Mesenchymal stem cell (in vitro differentiated cells and primary cell): ENCODE results near the gene ASXL2.

Experiments used
- DNase-seq: peaks from one replicate; pipeline ENCODE4 v3.0.0-alpha.2; 2013
- H2AFZ ChIP-seq: one replicate; pipeline ENCODE4 v1.6.1; 2013; ENCODE audit warnings: low read depth, mild to moderate bottlenecking, control low read depth, inconsistent platforms, low read length, moderate library complexity
- H2AK5ac ChIP-seq: 2 replicates; pipeline ENCODE4 v1.6.1; 2013; ENCODE audit warnings: low read length, moderate library complexity, mild to moderate bottlenecking, inconsistent platforms; ENCODE audit not compliant: severe bottlenecking
- H2BK120ac ChIP-seq: one replicate; pipeline ENCODE4 v1.6.1; 2013; ENCODE audit warnings: low read depth, mild to moderate bottlenecking, inconsistent platforms, low read length, moderate library complexity
- H2BK12ac ChIP-seq, 2 experiments: one replicate each; pipeline ENCODE4 v1.6.1; 2013; ENCODE audit warnings: inconsistent platforms in 2 of 2, low read length in 2 of 2, mild to moderate bottlenecking in 2 of 2, moderate library complexity in 2 of 2, control low read depth in 1 of 2
- H2BK15ac ChIP-seq: one replicate; pipeline ENCODE4 v1.6.1; 2013; ENCODE audit warnings: mild to moderate bottlenecking, low read depth, inconsistent platforms; ENCODE audit not compliant: poor library complexity, severe bottlenecking
- H2BK5ac ChIP-seq: 2 replicates; pipeline ENCODE4 v1.6.1; 2013; ENCODE audit warnings: low read depth, mild to moderate bottlenecking, low read length, control low read depth, inconsistent platforms; ENCODE audit not compliant: poor library complexity, severe bottlenecking
- H3K14ac ChIP-seq, 2 experiments: one replicate each; pipeline ENCODE4 v1.6.1; 2013; ENCODE audit warnings: inconsistent platforms in 2 of 2, low read length in 2 of 2, control low read depth in 1 of 2, mild to moderate bottlenecking in 1 of 2, moderate library complexity in 1 of 2
- H3K18ac ChIP-seq, 2 experiments: one replicate each; pipeline ENCODE4 v1.6.1; 2013; ENCODE audit warnings: inconsistent platforms in 2 of 2, low read length in 2 of 2, control low read depth in 1 of 2, low read depth in 1 of 2, mild to moderate bottlenecking in 1 of 2
- H3K23ac ChIP-seq, 2 experiments: one replicate each; pipeline ENCODE4 v1.6.1; 2013; ENCODE audit warnings: inconsistent platforms in 2 of 2, low read length in 2 of 2, mild to moderate bottlenecking in 2 of 2, moderate library complexity in 2 of 2, control low read depth in 1 of 2
- H3K27ac ChIP-seq: 2 replicates; pipeline ENCODE4 v1.5.1; 2013; ENCODE audit warnings: mild to moderate bottlenecking, moderate library complexity, low read length, control low read depth, inconsistent platforms; ENCODE audit not compliant: poor library complexity, severe bottlenecking
- H3K27me3 ChIP-seq, 2 experiments: 2 replicates each; pipeline versions ENCODE4 v1.6.1 to v1.7.0; 2013; ENCODE audit warnings: low read length in 2 of 2, mild to moderate bottlenecking in 2 of 2, moderate library complexity in 2 of 2, control low read depth in 1 of 2, inconsistent platforms in 1 of 2; ENCODE audit not compliant: control insufficient read depth in 1 of 2, insufficient read depth in 1 of 2
- H3K36me3 ChIP-seq, 2 experiments: 2 replicates each; pipeline versions ENCODE4 v1.6.1 to v1.7.0; 2013; ENCODE audit warnings: low read length in 2 of 2, control low read depth in 1 of 2, inconsistent platforms in 1 of 2, low read depth in 1 of 2, mild to moderate bottlenecking in 1 of 2; ENCODE audit not compliant: insufficient read depth in 2 of 2, control insufficient read depth in 1 of 2
- H3K4ac ChIP-seq, 2 experiments: one replicate each; pipeline ENCODE4 v1.6.1; 2013; ENCODE audit warnings: inconsistent platforms in 2 of 2, low read length in 2 of 2, mild to moderate bottlenecking in 2 of 2, moderate library complexity in 2 of 2, control low read depth in 1 of 2, low read depth in 1 of 2
- H3K4me1 ChIP-seq: 2 replicates; pipeline ENCODE4 v1.6.1; 2013; ENCODE audit warnings: low read depth, low read length, control low read depth; ENCODE audit not compliant: control insufficient read depth, insufficient read depth
- H3K4me2 ChIP-seq: 2 replicates; pipeline ENCODE4 v1.6.1; 2013; ENCODE audit warnings: low read length, mild to moderate bottlenecking, inconsistent platforms; ENCODE audit not compliant: poor library complexity, severe bottlenecking
- H3K4me3 ChIP-seq, 2 experiments: 2 replicates each; pipeline versions ENCODE4 v1.5.1 to v1.7.0; 2013; ENCODE audit warnings: low read length in 2 of 2, mild to moderate bottlenecking in 2 of 2, control low read depth in 1 of 2, low read depth in 1 of 2; ENCODE audit not compliant: insufficient read depth in 1 of 2
- H3K79me1 ChIP-seq: replicated peaks from 2 replicates; pipeline ENCODE4 v1.6.1; 2013; ENCODE audit warnings: mild to moderate bottlenecking, control low read depth, low read length, inconsistent platforms; ENCODE audit not compliant: poor library complexity, severe bottlenecking
- H3K9ac ChIP-seq: 2 replicates; pipeline ENCODE4 v1.7.0; 2013; ENCODE audit warnings: mild to moderate bottlenecking, low read length, moderate library complexity
- H3K9me3 ChIP-seq: 2 replicates; pipeline ENCODE4 v1.7.0; 2013; ENCODE audit warnings: mild to moderate bottlenecking, low read length; ENCODE audit not compliant: control insufficient read depth
- H4K8ac ChIP-seq: one replicate; pipeline ENCODE4 v1.6.1; 2013; ENCODE audit warnings: inconsistent platforms, mild to moderate bottlenecking, low read length, moderate library complexity
- H4K91ac ChIP-seq: one replicate; pipeline ENCODE4 v1.6.1; 2013; ENCODE audit warnings: mild to moderate bottlenecking, low read length, inconsistent platforms
- whole genome bisulfite sequencing: methylation state at CpG from one replicate; pipeline ENCODE4 v1.1.7; 2013; ENCODE audit warnings: mixed read lengths; 5-methylcytosine and 5-hydroxymethylcytosine counted together

The ASXL2 gene

DNA sequence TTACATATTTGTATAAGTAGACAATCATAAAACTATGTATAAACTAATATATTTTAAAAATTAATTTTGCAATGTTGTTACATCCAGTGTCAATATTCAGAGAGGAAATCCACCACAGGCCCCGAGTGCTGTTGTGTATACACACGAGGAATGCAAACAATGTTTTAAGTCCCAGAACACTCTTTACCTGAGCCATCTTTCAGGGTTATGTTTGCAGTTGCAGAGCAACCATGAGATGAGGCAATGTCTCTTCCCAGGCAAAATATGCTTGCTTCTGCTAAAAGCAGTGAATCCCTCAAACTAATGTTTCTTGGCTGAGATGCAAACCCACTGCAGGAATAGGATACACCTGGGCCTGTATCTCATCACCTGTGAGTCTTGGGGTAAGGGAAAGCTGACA is 91.3 kb downstream of the ASXL2 start:
- Histone ChIP-seq H2BK5ac (no peak overlapping the region), H2BK120ac (no peak overlapping the region), H3K4me2 (no peak overlapping the region), H3K23ac (no peak overlapping the region), H3K27me3 (no peaks in the 10 kb centered on the region), H3K27ac (no peak overlapping the region), H2BK15ac (no peak overlapping the region), H3K9ac (no peak overlapping the region), H3K36me3 (peaks cover 13 to 35% of the 10 kb centered on the region in 2 experiments), H3K18ac (no peak overlapping the region), H3K4ac (no peak overlapping the region), H4K8ac (no peak overlapping the region), H3K14ac (no peak overlapping the region), H4K91ac (no peak overlapping the region), H2AFZ (no peak overlapping the region), H2BK12ac (no peak overlapping the region), H2AK5ac (no peak overlapping the region), H3K4me3 (no peak overlapping the region), H3K9me3 (no peaks in the 10 kb centered on the region), H3K79me1 (peaks cover 18% of the 10 kb centered on the region), H3K4me1 (no peaks in the 10 kb centered on the region)
- WGBS = 77% methylated on average over 2 of the region's 2 CpGs
- no peak for DNase-seq

DNA sequence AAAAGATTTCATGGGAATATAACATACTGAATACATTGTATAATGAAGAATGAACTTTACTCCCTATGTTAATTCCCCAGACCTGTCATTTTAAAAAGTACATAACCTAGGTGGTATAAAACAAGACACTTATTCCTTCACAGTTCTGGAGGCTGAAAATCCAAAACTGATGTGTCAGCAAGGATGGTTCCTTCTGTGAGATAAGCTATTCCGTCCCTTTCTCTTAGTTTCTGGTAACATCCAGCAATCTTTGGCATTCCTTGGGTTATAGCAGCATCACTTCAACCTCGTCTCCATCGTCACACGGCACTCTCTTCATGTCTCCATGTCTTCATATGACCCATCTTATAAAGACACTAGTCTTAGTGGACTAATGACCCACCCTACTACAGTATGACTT is 93.9 kb downstream of the ASXL2 start:
- Histone ChIP-seq H3K4me1 (no peaks in the 10 kb centered on the region), H4K91ac (no peak overlapping the region), H2BK12ac (no peak overlapping the region), H3K36me3 (peaks cover 16 to 42% of the 10 kb centered on the region in 2 experiments), H2BK120ac (no peak overlapping the region), H3K27ac (no peak overlapping the region), H3K4ac (no peak overlapping the region), H4K8ac (no peak overlapping the region), H3K4me2 (no peak overlapping the region), H3K14ac (no peak overlapping the region), H3K9ac (no peak overlapping the region), H2AK5ac (no peak overlapping the region), H3K18ac (no peak overlapping the region), H2BK15ac (no peak overlapping the region), H2BK5ac (no peak overlapping the region), H3K23ac (no peak overlapping the region), H2AFZ (no peak overlapping the region), H3K9me3 (no peaks in the 10 kb centered on the region), H3K4me3 (no peak overlapping the region), H3K79me1 (peaks cover 12% of the 10 kb centered on the region), H3K27me3 (no peaks in the 10 kb centered on the region)
- WGBS = 97% methylated on average over 4 of the region's 4 CpGs
- no peak for DNase-seq

DNA sequence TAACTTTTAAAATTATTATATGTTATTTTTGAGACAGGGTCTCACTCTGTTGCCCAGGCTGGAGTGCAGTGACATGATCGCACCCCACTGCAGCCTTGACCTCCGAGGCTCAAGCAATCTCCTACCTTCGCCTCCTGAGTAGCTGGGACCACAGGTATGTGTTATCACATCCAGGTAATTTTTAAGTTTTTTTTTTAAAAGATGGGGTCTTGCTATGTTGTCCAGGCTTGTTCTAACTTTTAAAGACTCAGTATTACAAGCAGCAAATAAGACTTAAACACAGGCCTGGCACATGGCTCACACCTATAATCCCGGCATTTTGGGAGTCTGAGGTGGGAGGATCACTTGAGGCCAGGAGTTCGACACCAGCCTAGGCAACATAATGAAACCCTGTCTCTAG is 101.2 kb downstream of the ASXL2 start:
- no peak overlapping the region for H3K4ac ChIP-seq
- no peak overlapping the region for H3K4me3 ChIP-seq
- H3K18ac ChIP-seq = no peak overlapping the region
- peaks cover 3 to 15% of the 10 kb centered on the region in 2 experiments for H3K36me3 ChIP-seq
- 93% methylated on average over 4 of the region's 5 CpGs for WGBS
- H2BK15ac ChIP-seq = no peak overlapping the region
- no peak overlapping the region for H3K23ac ChIP-seq
- no peak overlapping the region for H2BK12ac ChIP-seq
- H2BK120ac ChIP-seq = no peak overlapping the region
- no peaks in the 10 kb centered on the region for H3K9me3 ChIP-seq
- H3K27ac ChIP-seq = no peak overlapping the region
- H3K9ac ChIP-seq = no peak overlapping the region
- no peak overlapping the region for H3K14ac ChIP-seq
- no peak overlapping the region for H2AK5ac ChIP-seq
- H4K8ac ChIP-seq = no peak overlapping the region
- peaks cover 6% of the 10 kb centered on the region for H3K79me1 ChIP-seq
- no peaks in the 10 kb centered on the region for H3K4me1 ChIP-seq
- DNase-seq = no peak
- H2BK5ac ChIP-seq = no peak overlapping the region
- H4K91ac ChIP-seq = no peak overlapping the region
- H3K4me2 ChIP-seq = no peak overlapping the region
- no peaks in the 10 kb centered on the region for H3K27me3 ChIP-seq
- H2AFZ ChIP-seq = no peak overlapping the region

DNA sequence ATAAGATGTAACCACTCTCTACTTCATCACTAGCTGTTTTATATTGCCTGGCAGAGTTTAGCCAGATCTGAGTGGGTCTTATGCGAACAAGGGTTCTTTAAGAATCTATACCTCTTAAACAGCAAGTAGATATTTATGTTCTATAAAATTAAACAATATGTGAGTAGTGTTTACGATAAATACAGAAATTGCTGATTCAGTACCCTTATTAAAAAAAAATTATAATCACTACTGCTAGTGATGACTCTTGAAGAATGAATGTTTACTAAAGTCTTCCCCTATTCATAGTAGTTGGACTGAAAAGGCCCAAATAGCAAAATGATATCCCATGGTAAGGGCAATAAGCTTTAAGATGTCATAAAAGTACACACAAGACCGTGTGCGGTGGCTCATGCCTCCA is 106.2 kb downstream of the ASXL2 start:
- Histone ChIP-seq H3K14ac (no peak overlapping the region), H4K91ac (no peak overlapping the region), H3K27me3 (no peaks in the 10 kb centered on the region), H2BK5ac (no peak overlapping the region), H3K18ac (no peak overlapping the region), H3K9ac (no peak overlapping the region), H2AFZ (no peak overlapping the region), H3K27ac (no peak overlapping the region), H3K9me3 (no peaks in the 10 kb centered on the region), H3K4me2 (no peak overlapping the region), H2BK12ac (no peak overlapping the region), H3K4ac (no peak overlapping the region), H2AK5ac (no peak overlapping the region), H4K8ac (no peak overlapping the region), H3K23ac (no peak overlapping the region), H3K79me1 (peaks cover 6% of the 10 kb centered on the region), H3K4me1 (no peaks in the 10 kb centered on the region), H2BK15ac (no peak overlapping the region), H3K4me3 (no peak overlapping the region), H2BK120ac (no peak overlapping the region), H3K36me3 (peaks cover 6 to 51% of the 10 kb centered on the region in 2 experiments)
- no peak for DNase-seq
- WGBS = 90% methylated on average over 2 of the region's 4 CpGs
